HK-2 (cell line): ENCODE results near the gene PTH2R.
"Not testable (repeated sequence)": the region's sequence is repeated elsewhere in the genome, so short reads cannot be mapped to it uniquely, and the experiment has no call there.

Experiments used
- DNase-seq: peaks from one replicate; pipeline ENCODE4 v3.0.0-alpha.2; 2018; ENCODE audit not compliant: unreplicated experiment

Gene PTH2R

GRCh38 chr2:208488686-208489564 lies 82.3 kb downstream of the PTH2R start:
- no peak for DNase-seq

GRCh38 chr2:208489687-208490086 lies 83.1 kb downstream of the PTH2R start:
- DNase-seq = no peak

DNA sequence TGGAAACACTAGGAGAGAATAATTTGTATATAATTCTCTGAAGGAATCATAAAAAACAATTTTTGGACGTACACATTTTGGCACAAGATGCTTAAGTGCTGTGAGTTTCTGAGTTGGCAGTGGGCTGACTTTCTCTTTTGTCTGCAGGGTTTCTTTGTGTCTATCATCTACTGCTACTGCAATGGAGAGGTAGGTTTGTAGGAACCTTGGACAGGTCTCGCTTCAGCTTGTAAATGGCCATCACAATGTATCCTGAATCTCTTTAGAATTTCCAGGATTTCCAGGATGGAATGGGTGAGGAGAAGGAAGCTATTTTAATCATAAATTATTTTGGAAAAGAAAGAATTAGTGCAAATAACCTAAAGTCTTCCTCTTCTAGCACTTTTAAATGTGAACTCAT lies 83.9 kb downstream of the PTH2R start:
- no peak for DNase-seq

GRCh38 chr2:208491641-208492040 lies 85.0 kb downstream of the PTH2R start:
- no peak for DNase-seq

DNA sequence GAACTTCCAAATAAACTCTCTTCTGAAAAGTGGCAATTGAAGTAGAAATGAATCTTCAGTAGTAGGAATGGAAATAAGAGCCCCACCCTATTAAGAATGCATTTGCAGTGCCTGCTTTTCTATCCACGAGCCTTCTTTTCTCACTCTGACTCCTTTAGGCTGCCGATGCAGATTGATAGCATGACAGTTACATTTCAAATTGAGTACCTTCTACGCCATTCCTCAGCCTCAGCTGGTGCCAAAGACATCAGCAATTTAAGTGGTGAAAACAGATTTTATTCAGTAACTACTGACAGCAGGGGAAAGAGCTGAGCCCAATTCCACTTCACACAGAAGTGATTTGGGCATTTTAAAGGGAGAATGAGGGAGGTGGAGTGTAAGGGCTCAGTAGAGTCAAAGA lies 85.5 kb downstream of the PTH2R start:
- DNase-seq = no peak

- no peak for DNase-seq
These were observed 86.6 kb downstream of the PTH2R start for GRCh38 chr2:208493186-208493585.

DNA sequence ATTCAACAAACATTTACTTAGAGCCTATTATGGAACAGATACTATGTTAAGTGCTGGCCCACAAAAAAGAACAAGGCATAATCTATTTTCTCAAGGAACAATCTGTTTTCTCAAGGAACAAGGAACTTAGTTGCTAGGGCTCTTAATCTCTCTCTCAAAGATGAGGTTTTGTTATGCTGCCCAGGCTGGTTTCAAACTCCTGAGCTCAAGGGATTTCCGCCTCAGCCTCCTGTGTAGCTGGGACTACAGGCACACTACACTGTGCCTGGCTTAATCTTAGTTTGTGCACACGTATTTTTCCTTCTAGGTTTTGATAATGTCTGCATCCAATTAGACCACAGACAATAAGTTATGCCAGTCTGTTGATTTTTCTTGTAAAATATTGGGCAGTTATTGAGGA lies 89.5 kb downstream of the PTH2R start:
- no peak for DNase-seq

DNA sequence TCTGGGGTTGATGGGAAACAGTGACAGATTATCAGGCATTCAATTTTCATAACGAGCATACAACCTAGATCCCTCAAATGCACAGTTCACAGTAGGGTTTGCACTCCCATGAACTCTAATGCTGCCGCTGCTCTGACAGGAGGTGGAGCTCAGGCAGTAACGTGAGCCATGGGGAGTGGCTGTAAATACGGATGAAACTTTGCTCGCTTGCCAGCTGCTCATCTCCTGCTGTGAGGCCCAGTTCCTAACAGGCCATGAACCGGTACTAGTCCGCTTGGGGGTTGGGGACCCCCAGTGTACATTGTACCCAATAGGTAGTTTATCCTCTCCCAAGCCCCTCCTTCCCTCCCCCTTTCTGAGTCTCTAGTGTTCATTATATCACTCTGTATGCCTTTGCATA lies 94.6 kb downstream of the PTH2R start:
- no peak for DNase-seq

DNA sequence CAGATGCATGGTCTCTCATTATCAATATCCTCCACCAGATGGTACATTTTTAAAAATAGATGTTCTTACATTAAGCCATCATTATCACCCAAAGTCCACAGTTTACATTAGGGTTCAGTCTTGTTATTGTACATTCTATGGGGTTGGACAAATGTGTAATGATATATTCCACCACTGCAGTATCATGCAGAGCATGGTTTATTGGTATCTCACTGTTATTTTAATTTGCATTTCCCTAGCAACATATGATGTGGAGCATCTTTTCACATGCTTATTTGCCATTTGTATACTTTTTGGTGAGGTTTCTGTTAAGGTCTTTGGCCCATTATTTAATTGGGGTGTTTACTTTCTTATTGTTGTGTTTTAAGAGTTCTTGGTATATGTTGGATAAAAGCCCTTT lies 95.7 kb downstream of the PTH2R start:
- no peak for DNase-seq

DNA sequence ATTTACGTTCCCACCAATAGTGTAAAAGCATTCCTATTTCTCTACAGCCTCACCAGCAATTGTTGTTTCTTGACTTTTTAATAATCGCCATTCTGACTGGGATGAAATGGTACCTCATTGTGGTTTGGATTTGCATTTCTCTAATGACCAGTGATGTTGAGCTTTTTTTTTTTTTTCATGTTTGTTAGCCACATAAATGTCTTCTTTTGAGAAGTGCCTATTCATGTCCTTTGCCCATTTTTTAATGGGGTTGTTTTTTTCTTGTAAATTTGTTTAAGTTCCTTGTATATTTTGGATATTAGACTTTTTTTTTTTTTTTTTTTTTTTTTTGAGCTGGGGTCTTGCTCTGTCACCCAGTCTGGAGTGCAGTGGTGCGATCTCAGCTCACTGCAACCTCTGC lies 98.8 kb downstream of the PTH2R start:
- not testable (repeated sequence) for DNase-seq

GRCh38 chr2:208509586-208509985 lies 103.0 kb downstream of the PTH2R start:
- DNase-seq = no peak

DNA sequence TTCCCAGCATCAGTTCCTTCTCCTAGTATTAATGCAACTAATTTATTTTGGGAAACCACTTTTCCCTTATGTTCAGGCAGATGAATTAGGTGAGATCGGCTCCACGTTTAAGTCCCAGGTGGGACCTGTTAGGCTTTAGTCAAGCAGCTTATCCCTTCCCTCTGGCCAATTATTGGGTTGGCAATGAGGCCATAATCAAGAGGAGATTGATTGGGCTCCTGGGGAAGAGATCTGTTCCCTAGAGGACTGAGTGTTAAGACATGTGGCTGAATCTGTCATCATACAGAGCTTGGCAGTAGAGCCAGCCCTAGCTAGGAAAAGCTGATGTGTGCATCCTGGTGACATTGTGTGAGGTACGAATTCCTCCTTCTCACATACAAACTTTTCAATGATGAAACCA lies 104.4 kb downstream of the PTH2R start:
- no peak for DNase-seq

- DNase-seq = no peak
These were observed 105.0 kb downstream of the PTH2R start for GRCh38 chr2:208511573-208511972.

GRCh38 chr2:208515099-208515498 lies 108.5 kb downstream of the PTH2R start:
- no peak for DNase-seq

GRCh38 chr2:208523069-208523468 lies 116.5 kb downstream of the PTH2R start:
- not testable (repeated sequence) for DNase-seq

DNA sequence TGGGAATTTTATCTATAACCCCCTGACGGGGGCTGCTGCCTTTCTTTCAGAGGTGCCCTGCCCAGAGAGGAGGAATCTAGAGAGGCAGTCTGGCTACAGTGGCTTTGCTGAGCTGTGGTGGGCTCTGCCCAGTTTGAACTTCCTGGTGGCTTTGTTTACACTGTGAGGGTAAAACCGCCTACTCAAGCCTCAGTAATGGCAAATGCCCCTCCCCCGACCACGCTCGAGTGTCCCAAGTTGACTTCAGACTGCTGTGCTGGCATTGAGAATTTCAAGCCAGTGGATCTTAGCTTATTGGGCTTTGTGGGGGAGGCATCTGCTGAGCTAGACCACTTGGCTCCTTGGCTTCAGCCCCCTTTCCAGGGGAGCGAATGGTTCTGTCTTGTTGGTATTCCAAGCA lies 118.6 kb downstream of the PTH2R start:
- DNase-seq = not testable (repeated sequence)

DNA sequence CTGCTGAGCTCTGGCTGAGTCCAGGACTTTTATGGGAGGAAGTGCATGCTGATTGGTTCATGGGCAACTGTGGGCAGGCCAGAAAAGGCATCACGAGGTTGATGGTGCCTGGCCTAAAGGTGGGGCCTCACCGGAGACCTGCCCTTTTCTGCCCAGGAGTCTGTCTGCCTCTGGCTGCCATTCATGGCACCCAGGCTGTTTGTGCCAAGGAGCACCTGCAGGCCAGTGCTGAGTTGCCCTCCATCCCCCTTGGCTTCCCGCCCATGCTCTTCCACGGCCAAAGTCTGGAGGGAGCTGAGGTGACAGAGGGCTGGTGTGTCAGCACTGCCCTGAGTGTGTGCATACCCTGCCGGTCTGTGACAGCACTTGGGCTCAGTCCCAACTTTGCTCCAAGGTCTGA lies 123.2 kb downstream of the PTH2R start:
- DNase-seq = no peak

DNA sequence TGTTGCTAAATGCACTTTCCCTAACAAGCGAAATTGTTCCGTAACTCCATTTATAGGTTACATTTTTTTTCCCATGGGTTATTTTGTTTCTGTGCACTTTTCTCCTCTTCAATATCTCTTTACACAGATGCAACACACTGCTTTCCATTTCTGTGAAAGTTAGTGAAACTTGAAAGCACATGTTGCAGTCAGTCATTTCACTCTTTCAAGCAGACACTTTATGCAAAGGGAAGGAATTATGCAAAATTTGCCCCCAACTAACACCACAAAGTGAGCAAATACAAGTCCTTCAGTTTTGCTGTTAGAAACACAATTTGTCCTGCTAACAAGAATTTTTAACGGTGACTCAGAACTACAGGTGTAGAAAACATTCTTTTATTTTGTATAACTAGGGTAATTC lies 124.8 kb downstream of the PTH2R start:
- DNase-seq = no peak

DNA sequence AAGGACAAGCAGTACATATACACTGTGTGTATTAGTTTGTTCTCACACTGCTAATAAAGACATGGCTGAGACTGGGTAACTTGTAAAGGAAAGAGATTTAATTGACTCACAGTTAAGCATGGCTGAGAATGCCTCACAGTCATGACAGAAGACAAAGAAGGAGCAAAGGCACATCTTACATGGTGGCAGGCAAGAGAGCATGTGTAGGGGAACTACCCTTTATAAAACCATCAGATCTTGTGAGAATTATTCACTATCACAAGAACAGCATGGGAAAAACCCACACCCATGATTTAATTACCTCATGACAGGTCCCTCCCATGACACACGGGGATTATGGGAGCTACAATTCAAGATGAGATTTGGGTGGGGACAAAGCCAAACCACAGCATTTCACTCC lies 129.0 kb downstream of the PTH2R start:
- not testable (repeated sequence) for DNase-seq

DNA sequence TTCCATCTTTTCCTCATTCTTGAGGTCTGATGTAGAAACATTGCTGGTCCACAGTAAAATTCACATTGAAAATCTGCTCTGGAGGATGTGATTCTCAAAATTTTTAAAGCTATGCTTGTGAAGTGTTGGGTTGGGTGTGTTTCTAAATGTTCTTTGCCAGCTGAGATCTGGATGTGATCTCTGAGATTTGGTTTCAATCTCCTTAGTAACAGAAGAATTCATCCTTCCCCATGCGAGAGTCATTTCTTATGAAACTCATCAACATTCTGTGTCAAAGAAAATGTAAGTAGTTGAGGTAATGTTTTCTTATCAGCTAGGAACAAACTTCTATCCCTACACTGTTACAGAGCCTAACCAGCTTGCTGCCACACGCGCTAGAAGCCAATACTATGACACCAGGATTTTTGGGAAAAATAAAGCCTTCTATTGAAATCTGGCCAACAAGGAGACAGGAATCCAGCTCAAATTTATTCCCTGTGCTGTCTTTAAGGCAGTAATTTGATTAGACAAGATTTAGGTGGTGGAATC lies 134.9 kb downstream of the PTH2R start:
- no peak for DNase-seq

DNA sequence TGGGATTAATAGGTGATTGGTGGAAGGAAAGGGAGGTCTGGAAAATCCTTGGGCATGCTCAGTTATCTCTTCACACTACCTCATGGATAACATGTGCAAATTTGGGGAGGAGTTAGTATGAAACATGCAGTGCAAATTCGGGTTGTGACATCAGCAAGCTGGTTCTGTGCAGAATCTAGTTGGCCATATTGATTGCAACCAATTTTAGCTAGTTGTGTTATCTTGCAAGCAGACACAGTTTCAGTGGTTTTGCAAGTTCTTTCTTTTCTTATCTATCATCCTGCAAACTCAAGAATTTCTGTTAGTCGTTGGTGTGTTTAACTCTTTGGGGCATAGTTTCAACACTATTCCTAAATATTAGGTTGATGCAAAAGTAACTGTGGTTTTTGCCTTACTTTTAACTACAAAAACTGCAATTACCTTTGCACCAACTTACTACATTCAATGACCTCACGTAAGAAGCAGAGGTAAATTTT lies 135.4 kb downstream of the PTH2R start:
- DNase-seq = no peak

GRCh38 chr2:208542465-208543041 lies 136.0 kb downstream of the PTH2R start:
- peak; percentile 19 for DNase-seq
